SHP77 treated with DMSO at 0.1 percent for 48 hours (cell line): ENCODE results near the gene POU2AF3.
"Not testable (repeated sequence)": the region's sequence is repeated elsewhere in the genome, so short reads cannot be mapped to it uniquely, and the experiment has no call there.

Experiments
- DNase-seq: peaks from one replicate; lab custom pipeline; 2025; lab: John Stamatoyannopoulos, UW

POU2AF3 gene

DNA sequence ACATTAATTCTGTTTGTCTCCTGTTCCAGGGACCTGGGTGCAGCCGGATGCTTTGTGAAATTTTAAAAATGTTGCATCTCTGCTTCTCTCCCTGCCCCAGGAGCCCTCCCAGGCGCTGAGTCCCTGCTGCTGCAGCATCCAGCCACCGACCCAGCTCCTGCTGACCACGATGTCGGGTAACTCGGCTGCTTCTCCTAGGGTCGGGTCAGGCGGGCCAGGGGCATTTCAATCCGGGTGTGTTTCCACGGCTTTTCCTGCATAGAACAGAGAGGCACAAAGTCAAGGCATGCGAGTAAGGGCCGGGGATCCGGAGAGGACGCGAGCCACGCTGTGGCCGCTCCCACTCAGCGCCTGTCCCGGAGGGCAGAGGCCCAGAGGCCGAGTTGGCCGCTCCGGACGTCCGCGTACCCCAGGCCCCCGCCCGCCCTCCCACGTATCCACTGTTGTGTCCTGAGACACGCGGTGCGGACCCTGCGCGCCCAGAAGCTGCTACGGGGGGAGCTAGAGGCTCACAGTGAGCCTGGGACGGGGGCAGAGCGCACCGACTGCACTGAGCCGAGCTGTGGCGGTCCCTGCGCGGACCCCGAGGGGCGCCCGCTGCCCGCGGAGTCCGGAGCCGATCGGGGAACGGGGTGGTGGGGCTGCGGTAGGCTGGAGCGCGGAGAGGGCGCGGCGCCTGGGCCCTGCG, at the start of gene POU2AF3:
Gene POU2AF3, plus strand, starts transcription at position 134 of the 688 bp plus-strand sequence. Its CDS starts 36 bp downstream, at position 170.
- DNase-seq = no peak

- no peak for DNase-seq
Observed at GRCh38 chr11:111250936-111251335, 47.4 kb upstream of the POU2AF3 start.

DNA sequence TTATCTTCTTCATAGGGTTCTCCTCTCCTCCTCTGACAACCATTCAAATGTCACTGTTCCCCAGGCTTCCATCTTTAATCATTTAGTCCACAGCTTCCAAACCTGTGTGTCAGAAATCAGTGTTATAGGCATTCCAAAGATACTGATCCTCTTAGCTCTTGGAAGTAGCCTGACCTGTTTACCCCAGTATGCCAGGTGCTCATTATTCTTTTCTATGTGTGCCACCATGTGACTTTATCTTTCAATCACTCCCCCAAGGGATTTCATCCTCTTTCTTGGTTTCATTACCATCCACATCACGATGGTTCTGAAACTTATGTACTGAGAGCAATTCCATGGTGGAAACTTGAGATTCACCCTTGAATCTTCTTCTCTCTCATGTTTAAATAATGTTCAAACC, 45.2 kb upstream of the POU2AF3 start:
- no peak for DNase-seq

DNA sequence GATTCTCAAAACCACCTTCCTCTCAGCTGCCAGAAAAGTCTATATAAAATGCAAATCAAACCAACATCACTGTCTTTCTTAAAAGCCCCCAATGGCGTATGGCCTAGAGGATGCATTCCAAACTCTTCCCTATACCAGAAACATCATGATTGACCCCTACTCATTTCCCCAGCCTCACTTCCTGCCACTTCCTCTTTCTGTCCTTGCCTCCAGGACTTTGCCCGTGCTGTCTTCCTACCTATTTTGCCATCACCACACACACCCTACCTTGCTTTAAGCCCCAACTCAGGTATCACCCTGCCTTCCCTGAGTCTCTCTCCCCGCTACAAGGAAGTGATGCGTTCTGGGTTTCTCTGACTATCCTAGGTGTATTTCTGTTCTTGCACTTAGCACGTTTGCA, 44.7 kb upstream of the POU2AF3 start:
- no peak for DNase-seq

GRCh38 chr11:111258046-111258445, 40.3 kb upstream of the POU2AF3 start:
- no peak for DNase-seq

DNA sequence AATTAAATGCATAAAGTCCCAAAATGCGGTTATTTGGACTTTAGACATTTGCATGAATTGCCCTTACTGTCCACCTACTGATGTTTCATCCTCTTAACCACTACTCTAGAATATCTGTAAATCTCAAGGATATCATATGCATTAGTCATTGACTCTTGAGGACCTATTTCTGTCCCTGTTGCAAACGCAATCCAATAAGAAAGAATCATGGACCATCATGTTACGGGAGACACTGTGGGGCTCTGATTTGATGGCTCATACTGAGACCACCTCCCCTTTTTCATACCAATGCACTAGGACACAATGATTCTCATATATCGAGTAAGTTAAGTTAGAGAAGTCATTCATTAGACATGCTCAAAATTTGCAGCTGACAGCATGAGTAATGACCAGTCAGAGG, 38.5 kb upstream of the POU2AF3 start:
- DNase-seq = no peak

DNA sequence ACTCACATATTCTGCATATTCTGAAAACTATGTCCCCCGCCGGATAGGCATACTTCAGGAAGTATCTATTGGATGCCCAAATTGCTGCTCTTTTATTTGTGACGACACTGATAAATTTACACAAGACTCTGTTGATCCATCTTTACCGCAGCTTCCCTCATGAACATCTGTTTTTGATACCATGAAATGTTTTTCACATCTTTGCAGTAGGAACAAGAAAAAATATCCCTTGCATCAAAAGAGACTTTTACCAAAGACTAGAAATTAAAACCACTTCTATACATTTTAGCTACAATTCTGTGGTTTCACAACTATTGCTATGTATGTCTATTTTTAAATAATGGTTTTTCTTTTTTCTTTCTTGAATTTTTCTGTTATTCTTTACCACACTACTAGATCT, 37.5 kb upstream of the POU2AF3 start:
- DNase-seq = no peak

DNA sequence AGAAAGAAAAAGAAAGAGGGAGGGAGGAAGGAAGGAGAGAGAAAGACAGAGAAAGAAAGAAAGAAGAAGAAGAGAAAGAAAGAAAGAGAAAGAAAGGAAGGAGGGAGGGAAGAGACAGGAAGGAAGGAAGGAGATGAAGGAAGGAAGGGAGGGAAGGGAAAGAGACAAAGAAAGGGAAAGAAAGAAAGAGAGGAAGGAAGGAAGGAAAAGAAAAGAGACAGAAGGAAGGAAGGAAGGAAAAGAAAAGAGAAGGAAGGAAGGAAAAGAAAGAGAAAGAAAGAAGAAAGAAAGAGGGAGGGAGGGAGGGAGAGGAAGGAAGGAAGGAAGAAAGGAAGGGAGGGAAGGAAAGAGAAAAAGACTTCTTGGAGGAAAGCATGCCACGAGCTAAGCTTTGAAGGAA, 33.7 kb upstream of the POU2AF3 start:
- no peak for DNase-seq

DNA sequence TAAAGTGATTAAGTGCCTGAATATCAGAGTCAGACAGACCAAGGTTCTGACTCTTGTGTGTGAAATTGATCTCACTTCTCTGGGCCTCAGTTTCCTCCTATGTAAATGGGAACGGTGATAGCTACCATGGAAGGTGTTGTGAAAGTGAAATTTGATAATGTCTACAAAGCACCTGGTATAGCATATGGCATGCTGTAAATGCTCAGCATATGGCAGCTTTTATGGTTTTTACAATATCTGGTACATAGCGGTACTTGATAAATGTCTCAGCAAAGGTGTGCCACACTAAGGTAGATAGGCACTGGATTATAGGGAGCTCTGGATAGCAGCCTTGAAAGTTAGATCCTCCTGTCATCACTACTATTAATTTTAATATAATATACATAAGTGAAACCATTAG, 32.9 kb upstream of the POU2AF3 start:
- no peak for DNase-seq

DNA sequence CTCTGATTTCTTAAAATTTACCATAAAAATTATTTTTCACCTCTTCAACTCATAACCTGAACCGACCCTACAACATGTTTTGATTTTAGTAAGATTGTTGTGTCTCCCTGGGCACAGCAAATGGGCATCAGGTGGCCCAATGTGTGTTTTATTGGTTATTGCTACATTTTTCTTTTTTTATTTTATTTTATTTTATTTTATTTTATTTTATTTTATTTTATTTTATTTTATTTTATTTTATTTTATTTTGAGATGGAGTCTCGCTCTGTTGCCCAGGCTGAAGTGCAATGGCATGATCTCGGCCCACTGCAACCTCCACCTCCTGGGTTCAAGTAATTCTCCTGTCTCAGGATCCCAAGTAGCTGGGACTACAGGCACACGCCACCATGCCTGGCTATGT, 30.0 kb upstream of the POU2AF3 start:
- DNase-seq = not testable (repeated sequence)

GRCh38 chr11:111269146-111269868, 29.0 kb upstream of the POU2AF3 start:
- DNase-seq = no peak

DNA sequence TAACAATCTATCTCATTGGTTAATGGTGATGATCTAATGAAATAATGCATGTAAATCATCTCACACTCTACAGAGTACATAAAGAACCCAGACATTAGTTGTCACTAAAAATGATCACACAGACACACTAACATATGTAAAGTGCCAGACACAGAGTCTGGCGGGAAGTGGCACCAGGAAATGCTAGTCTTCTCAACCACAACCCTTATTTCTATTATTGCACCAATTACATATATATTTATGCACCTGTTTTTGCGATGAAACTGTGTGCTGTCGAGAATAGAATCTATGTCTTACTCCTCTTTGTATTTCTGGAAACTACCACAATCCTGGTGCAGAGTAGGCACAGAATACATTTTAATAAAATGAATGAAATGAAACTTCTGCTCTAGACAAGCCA, 25.9 kb upstream of the POU2AF3 start:
- no peak for DNase-seq

DNA sequence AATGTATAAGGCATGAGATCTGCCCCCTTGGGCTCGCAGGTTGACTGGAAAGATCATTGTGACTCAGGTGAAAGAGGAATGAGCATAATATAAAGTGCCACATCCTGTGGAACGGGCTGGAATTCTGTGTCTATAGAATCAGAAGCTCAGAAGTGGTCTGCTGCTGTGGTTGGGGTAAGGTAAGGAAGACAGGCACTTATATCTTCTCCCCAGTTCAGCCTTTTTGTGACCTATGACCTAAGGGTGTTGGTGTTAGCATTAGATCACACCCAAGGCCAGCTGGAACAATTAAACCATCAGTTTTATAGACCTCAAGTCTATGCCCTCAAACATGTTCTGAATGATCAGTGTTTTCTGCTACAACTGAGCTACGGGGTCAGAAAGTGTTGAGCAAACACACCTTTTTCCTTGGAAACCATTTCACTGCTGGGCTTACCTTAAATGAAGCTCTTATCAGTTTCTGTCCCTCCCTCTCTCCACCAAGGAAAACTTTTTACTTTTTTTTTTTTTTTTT, 15.7 kb upstream of the POU2AF3 start:
- DNase-seq = no peak

GRCh38 chr11:111283945-111284481, 14.3 kb upstream of the POU2AF3 start:
- no peak for DNase-seq

DNA sequence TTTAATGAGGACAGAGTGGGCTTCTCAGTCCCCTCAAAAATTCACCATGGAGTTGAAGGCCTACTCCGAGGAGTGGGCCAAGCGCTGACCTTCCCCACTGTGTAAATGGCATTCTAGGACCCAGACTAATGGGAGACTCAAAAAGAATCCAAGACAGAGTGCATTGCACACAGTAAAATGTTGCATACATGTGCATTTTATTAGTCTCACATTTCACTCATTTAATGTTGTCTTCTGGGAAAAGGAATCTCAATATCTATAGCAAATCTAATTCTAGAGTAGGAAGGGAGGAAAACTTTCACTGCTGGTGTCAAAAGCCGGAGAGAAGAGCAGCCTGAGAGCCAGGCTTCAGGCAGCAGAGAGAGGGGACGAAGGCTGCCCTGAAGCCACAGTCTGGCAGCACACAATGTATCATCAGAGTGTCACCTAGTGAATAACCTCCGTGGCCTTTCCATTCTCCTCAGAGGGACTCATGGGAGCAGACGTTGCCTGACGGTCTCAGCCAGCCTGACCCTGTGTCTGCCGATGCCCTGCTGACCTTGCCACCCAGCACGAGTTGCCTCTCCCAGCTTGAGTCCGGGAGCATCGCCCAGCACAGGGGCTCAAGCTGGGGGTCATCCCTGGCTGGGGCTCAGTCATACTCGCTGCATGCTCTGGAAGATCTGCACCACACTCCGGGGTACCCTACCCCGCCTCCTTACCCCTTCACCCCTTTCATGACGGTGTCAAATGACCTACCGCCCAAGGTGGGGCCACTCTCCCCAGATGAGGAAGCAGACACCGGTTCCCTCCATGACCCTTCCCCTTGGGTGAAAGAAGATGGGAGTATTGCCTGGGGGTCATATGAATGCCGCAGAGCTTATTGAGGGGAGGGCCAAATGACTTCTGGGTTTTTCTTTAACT, 12.9 kb upstream of the POU2AF3 start:
- no peak for DNase-seq

- no peak for DNase-seq
Observed at GRCh38 chr11:111291764-111292163, 6.6 kb upstream of the POU2AF3 start.

DNA sequence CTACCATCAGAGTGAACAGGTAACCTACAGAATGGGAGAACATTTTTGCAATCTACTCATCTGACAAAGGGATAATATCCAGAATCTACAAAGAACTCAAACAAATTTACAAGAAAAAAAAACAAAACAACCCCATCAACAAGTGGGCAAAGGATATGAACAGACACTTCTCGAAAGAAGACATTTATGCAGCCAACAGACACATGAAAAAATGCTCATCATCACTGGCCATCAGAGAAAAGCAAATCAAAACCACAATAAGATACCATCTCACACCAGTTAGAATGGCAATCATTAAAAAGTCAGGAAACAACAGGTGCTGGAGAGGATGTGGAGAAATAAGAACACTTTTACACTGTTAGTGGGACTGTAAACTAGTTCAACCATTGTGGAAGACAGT, 5.9 kb upstream of the POU2AF3 start:
- not testable (repeated sequence) for DNase-seq

DNA sequence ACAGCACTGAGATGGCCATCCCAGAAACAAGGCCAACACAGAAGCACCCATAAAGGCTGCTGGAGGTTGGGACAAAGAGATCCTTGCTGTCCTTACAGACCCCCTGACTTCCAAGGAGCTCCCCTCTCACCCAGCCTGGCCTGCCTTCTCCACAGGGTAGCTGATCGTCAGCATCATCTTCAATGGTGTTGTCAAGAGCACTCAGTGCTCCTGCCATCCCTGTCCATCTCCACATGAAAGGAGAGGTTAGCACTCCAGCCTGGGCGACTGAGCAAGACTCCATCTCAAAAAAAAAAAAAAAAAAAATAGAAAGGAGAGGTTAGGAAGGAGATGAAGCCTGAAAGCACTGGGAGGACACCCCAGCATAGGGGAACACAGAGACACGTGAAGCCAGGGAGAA, 2.1 kb upstream of the POU2AF3 start:
- DNase-seq = no peak

GRCh38 chr11:111297696-111298095, 650 bp upstream of the POU2AF3 start:
- DNase-seq = no peak

DNA sequence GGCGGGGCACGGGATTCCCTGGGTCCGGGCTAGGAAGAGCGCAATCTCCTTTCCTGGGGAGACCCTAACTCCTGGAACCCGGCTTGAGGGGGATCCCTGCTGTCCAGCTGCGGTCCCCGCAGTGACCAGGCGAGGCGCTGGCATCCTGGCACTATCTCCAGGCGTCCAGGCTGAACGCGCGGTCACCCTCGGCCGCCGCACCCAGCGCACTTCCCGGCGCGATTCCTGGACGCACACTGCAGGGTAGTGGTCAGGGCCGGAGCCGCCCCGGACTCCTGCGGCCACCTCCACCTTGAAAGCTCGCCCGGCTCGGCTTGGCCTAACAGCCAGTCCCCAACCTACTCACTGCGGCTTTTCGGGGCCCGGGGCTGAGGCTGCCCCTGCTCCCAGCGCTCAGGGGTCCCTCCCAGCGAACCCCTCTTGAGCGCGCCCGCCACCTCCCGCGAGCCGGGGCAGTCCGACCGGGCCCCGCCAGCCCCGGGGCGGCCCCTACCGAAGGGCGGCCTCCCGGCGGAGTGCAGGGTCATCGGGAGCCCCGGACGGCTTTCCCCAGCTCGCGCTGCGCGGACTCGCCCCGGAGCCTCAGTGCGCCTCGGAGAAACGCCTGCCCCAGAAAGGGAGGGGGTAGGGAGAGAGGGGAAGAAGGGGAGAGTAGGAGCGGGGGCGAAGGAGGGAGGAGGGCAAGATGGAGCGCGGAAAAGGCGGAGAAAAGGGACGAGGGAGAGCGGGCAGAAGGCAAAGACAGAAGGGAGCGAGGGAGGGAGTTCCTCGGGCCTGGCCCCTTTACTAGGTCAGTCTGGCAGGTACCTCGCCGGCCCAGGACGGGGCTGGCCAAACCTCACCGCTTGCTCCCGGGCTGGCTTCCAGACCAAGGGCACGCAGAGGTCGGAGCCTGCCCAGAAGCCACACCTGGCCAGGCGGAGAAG, 1.0 kb downstream of the POU2AF3 start:
- no peak for DNase-seq

DNA sequence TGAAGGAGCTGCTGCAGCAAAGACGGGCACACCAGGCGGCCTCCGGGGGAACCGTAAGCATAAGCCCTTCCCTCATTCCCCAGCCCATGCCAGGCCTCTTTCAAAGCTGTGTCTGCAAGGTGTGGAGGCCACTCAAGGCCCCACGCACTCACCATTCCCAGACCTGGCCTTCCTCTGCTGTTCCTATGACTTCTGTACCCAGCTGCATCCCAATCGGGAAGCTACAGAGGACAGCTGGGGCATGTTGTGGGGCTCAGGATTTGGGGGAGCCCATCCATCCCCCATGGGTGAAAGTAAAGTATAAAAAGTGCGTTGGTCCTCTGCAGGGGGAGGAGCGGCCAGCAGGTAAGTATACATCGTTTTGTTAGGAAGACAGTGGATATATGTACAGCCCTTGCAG, 2.2 kb downstream of the POU2AF3 start:
- no peak for DNase-seq
